ENCODE results near the gene CA11.

CA11 gene

DNA sequence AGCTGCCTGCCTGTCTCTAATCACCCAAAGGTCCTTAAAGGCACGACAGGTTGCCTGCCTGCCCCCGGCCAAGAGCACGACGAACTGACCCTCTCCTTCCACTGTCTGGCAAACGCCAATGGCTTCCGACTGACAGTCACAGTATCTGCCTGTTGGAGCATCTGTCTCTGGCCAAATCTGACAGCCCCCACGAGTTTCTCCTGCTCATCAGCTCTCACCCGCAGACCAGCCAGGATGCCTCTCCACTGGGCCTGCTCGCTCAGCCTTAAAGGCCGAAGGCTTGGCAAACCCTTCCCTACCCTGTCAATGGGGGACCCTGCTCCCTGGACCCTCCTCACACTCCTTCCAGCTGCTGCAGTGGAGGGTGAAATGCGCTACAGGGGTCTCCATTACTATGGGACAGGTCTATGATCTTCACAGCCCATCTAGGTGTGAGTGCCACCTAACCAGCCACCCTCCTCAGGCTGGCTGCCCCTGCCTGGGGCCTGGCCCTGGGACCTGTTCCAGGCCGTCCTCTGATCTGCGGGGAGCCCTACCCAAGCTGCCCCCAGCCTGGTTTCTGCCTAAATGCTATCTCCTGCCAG lies 32.0 kb downstream of the CA11 start:
- DNase-seq (ENCODE audit: extremely low spot score) = no peak
- POLR2A ChIA-PET = interaction anchor here (0.5 to 0.9 kb wide), 3 partner anchors 10 to 200 kb away, joined by 3 to 4 read pairs (median 3); no protein-coding TSS in a partner anchor
- no peak for TF ChIP-seq CTCF (IDR thresholded peaks at IDR 0.05; ENCODE audit: control extremely low read depth, extremely low read depth, low read depth, missing control alignments)
- CTCF ChIA-PET = no interaction called here

- ChIA-PET CTCF (no interaction called here), POLR2A (no interaction called here)
- DNase-seq (ENCODE audit: extremely low spot score) = no peak
- TF ChIP-seq CTCF (IDR thresholded peaks at IDR 0.05; ENCODE audit: control extremely low read depth, extremely low read depth, low read depth, missing control alignments) = no peak
Observed at GRCh38 chr19:48613024-48613851, 32.7 kb downstream of the CA11 start.

DNA sequence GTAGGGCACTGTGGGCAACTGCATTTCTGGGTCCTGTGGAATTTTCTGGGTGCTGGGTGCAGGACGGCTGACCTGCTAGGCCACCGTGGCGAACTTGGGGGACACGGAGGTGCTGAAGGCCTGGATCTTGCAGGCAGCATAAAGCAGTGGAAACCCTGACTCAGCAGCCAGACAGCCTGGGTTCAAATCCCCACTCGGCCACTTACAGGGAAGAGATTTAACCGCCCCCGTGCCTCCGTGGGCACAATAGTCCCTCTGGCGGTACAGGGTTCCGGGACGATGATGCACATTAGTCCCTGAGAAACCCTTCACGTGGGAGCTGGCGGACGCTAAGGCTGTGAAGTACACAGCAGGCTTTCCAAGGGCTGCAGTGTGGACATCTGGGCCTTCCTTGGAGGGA lies 34.1 kb downstream of the CA11 start:
- no peak for DNase-seq (ENCODE audit: extremely low spot score)
- CTCF ChIA-PET = no interaction called here
- no peak for TF ChIP-seq CTCF (IDR thresholded peaks at IDR 0.05; ENCODE audit: control extremely low read depth, extremely low read depth, low read depth, missing control alignments)
- POLR2A ChIA-PET = no interaction called here

- ChIA-PET POLR2A (interaction anchor here (0.7 to 1.8 kb wide), 2 partner anchors 8 to 284 kb away, joined by 7 to 38 read pairs; partner anchors contain the start of genes EMP3, RPL18 and SPHK2), CTCF (interaction anchor here (0.7 to 5.2 kb wide), 16 partner anchors 8 to 345 kb away, joined by 3 to 43 read pairs (median 7); partner anchors contain the start of genes RPL18 and SPHK2)
- DNase-seq (ENCODE audit: extremely low spot score) = no peak
- TF ChIP-seq CTCF (IDR thresholded peaks at IDR 0.05; ENCODE audit: control extremely low read depth, extremely low read depth, low read depth, missing control alignments) = no peak
Observed at GRCh38 chr19:48609571-48610108, 36.3 kb downstream of the CA11 start.

- peak; percentile 65 for TF ChIP-seq CTCF (IDR thresholded peaks at IDR 0.05; ENCODE audit: control extremely low read depth, extremely low read depth, low read depth, missing control alignments)
- POLR2A ChIA-PET = interaction anchor here (0.7 to 1.8 kb wide), 4 partner anchors 9 to 1031 kb away, joined by 3 to 38 read pairs (median 8); partner anchors contain the start of genes EMP3, RPL18, RRAS and SPHK2
- DNase-seq (ENCODE audit: extremely low spot score) = peak; percentile 80
- CTCF ChIA-PET = interaction anchor here (0.6 to 5.2 kb wide), 24 partner anchors 9 to 344 kb away, joined by 3 to 43 read pairs (median 5); partner anchors contain the start of genes RPL18 and SPHK2
Observed at GRCh38 chr19:48608798-48609263, 37.2 kb downstream of the CA11 start.

GRCh38 chr19:48607359-48607755 lies 38.6 kb downstream of the CA11 start:
- ChIA-PET CTCF (interaction anchor here (0.9 to 5.2 kb wide), 9 partner anchors 11 to 293 kb away, joined by 3 to 43 read pairs (median 13); partner anchors contain the start of genes RPL18 and SPHK2), POLR2A (no interaction called here)
- TF ChIP-seq CTCF (IDR thresholded peaks at IDR 0.05; ENCODE audit: control extremely low read depth, extremely low read depth, low read depth, missing control alignments) = no peak
- DNase-seq (ENCODE audit: extremely low spot score) = no peak

All from GM10248 (cell line).